LoVo (cell line): ENCODE measurements around the gene ARHGDIA.

Experiments used
- DNase-seq: peaks from one replicate; pipeline ENCODE4 v3.0.0-alpha.2; 2016; ENCODE audit warnings: low spot score

ARHGDIA gene

DNA sequence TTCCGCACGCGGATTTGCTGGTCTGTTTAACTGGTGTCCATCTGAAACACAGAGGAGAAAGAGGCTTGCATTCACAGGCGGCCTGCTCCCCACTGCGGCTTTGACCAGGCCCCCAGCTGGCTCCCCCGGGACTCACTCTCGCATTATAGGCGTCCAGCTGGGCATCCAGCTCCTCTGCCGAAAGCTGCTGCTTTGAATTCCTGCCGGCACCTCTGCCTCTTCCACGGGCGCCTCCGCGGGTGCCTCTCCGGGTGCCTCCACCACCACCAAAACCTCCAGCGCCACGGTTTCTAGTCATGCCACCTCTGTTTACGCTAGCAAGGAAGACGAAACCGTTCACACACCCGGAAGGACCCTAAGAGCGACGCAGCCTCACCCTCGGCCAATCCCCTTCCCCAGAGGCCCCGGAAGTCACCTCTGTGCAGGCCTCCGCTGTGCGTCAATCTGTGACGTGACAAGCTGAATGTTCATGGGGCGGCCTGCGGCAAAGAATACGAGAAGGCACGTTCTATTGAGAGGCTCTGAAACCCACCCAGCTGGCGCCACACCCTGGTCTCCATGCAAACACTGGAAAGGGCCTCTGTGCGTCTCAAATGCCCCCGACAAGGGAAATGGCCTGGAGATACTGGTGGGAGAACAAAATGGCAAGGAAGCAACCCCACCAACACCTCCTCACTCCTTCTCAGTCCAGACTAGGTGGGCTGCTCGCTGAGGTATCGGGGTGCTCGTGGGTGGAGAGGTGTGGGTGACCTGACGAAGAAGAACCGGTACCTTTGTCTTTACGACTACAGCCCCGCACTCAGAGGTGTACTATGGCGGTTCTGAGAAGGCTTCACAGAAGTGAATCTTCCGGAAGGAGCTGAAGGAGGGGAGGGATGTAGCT lies 17.2 kb upstream of the ARHGDIA start:
- DNase-seq = no peak

GRCh38 chr17:81885869-81886548 lies 14.9 kb upstream of the ARHGDIA start:
- no peak for DNase-seq

- DNase-seq = no peak
Observed at GRCh38 chr17:81885454-81885853, 14.3 kb upstream of the ARHGDIA start.

- DNase-seq = no peak
Observed at GRCh38 chr17:81884968-81885367, 13.8 kb upstream of the ARHGDIA start.

DNA sequence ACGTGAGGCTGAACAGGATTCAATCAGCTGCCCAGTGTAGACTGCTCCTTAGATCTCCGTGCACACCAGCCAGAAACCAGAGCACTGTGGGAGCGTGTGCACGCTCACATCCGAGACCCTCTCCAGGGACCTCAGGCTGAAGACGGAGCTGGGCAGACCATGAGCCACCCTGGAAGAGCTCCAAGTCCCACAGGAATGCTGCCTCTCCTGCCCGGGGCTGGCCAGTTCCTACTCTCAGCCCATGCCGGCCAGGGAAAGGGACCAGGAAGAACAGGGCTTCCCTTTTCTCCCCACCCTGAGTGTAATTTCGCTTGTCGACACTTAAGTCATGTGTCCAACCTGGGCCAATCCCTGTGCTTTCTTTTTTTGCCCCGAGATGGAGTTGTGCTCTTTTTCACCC lies 13.4 kb upstream of the ARHGDIA start:
- DNase-seq = no peak

- DNase-seq = no peak
Observed at GRCh38 chr17:81879121-81879520, 8.0 kb upstream of the ARHGDIA start.

DNA sequence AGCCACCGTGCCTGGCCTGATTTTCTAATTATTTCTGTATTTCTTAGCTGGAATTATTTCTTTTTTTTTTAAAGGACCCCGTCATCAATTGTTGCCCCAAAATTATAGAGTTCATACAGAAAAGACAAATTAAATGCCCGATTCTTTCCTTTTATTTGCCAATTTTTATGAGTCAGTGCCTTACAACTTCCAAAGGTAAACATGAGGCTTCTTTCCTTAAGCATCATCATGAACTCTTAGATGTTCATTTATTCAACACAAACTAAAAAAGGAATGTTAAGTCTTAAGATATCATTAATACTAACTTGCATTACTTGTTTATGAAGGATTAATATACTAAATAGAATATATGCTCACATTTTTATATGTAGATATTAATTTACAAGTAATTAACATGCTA lies 7.2 kb upstream of the ARHGDIA start:
- DNase-seq = no peak

DNA sequence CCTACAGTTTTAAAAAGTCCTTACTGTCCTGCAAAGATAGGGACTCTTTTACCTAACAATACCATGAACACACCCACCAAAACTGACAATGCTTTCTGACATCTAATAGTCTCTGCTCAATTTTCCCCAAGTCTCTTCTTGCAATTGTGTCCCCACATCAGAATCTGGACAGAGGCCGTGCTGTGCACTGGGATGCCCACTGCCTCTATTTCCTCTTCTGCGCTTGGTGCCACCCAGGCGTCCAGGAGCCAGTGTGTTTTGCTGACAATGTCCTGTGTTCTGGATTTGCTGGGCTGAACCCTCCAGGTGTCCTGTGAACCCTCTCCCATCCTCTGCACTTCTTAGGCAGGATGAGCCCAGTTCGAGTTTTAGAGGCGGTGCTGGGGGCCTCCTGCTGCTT lies 6.4 kb upstream of the ARHGDIA start:
- no peak for DNase-seq

DNA sequence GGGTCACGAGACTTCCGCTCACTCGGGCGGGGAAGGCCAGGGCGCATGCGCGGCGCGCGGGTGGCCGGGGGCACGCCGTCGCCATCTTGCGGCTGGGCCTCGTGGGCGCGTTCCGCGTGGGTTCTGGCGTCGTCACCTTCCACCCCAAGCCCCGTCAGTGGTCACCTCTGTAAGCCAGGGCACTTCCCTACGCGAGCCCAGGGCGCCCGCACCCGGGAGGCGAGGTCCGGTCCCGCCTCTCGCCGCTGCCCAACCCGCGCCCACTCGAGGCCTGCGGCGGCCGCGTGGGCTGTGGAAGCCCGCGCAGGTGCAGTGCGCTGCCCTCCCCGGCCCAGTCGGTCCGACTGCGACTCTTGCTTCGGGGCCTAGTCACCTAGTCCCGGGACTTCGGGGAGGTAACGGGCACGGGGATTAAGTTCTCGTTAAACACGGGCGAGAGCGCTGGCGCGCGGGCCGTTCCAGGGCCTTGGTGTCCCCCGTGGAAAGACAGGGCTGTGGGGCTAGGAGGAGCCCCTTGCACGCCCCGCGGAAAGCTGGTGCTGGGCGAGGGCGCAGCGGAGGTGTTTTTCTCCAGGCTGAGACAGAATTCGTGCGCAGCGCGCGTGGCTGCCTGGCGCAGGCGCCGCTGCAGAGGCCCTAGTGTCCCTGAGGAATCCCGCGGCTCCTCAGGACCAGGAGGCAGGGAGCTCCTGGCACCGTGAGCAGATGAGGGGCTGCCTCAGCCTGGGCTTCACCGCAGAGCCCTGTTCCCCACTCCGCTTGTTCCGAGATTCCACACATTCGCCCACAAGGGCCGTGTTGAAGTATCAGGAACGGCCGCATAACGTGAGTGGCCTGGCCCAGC lies 472 bp upstream of the ARHGDIA start:
- DNase-seq = peak; percentile 92

GRCh38 chr17:81870131-81870980 lies 781 bp downstream of the ARHGDIA start:
- no peak for DNase-seq

DNA sequence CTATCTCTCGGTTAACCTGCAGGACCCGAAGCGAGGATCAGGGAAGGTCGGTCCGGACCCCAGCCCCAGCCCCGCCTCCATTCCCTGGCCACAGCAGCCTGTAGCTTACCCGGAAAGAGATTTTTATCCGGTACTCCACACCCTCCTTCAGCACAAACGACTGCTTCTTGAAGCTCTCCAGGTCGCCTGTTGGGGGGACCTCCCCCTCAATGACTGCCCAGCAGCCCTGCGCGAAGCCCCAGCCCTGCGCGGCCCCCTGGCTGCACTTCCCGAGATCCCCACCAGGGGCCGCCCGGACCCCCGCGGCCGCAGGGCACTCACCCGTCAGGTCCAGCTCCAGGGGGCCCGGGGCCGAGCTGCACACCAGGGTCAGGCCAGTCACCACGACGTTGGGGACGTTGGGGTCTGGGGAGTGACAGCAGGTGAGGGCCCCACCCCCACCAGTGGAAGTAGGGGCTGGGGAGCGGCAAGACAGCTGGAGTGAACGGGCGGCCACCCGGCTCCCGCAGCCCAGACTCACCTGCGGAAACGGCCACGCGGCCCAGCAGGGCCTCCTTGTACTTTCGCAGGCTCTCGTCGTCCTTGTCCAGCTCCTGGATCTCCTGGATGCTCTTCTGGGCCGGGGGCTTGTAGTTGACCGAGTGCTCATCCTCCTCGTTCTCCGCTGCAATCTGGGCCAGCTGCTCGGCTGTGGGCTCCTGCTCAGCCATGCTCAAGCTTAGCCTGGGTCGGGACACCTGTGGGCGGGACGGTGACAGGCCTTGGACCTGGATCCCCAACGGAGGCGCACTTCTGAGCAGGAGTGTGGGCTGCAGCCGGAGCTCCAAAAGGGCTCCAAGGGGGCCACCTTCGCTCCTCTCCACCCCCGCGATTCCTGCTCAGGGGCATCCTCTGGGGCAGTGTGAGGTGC lies 1.7 kb downstream of the ARHGDIA start:
- DNase-seq = no peak

DNA sequence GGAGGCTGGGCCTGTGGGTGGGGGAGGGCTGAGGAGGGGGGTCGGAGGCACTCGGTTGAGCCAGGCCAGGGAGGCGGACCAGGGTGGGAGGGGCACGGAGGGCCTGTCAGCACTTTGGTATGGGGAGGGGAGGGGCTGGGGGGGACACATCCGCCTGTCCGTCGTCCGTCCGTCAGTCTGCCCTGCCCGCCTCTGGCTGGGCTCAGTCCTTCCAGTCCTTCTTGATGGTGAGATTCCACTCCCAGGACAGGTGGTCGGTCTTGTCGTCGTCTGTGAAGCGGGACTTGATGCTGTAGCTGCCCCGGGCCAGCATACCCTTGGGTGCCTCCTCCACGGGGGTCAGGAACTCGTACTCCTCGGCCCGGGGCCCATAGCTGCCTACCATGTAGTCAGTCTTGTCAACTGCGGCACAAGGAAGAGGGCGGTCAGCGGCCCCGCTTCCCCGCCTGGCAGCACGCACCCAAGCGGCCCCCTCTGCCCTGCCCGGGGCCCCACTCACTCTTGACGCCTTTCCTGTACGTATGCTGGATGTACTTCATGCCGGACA lies 2.4 kb downstream of the ARHGDIA start:
- no peak for DNase-seq

DNA sequence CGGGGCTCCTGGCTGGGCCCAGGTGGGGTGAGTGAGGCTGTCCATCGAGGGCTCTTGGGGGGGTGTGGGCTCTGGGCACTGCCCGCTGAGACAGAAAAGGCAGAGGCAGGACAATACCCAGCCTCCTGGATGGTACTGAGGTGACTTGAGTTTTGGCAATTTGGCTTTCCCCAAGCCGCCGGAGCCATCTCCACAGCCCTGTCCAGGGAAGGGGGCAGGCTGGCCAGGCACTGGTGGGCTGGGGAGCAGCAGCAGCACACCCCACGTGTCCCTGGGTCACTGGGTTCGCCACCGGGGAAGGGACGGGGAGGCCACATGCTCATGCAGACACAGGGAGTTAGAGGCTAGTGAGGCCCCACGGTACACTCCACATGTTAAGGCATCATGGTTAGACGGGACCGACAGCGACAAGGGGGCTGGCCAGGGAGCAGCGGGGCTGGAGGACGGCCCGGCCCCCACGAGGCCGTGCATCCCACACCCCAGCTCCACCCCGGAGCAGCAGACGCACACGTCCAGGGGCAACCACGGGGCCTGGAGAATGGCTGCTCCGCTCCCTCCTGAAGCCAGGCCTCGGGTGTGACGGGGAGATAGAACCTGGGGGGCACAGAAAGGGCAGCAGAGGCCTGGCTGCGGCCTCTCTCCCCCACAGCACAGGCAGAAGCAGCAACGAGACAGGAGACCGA lies 3.0 kb downstream of the ARHGDIA start:
- no peak for DNase-seq

- DNase-seq = no peak
Observed at GRCh38 chr17:81867170-81867990, 3.8 kb downstream of the ARHGDIA start.

DNA sequence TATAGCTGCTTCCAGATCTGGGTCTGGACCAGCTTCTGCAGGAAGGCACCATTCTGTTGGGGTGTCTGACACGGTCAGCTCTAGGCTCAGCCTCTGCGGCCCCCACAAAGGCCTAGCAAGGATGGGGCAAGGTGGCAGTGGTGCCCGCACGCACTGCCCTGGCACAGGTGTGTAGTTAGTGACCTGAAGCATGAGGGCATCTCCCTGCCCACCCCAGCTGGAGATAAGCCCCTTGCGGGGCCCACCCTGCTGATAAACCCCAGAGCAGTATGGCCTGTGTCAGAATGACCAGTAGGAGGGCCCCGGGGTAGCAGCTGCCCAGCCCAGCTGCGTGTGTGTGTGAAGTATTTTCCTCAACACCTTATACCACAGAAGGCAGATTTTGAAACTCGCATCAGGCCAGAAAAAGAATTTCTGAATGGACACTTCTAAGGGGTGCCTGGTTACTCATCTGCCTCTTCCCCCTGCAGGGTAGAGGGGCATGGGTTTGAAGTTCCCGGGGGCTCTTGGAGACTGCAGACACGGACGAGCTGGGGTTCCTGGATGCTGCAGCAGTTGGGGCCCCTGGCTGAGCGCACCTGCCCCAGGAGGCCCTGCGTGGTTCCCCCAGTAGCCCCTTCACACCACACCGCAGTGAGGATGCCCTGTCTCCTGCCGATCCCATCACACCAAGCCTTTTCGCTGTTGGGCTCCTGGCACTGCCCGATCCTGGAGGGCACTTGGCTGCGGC lies 4.5 kb downstream of the ARHGDIA start:
- DNase-seq = no peak

DNA sequence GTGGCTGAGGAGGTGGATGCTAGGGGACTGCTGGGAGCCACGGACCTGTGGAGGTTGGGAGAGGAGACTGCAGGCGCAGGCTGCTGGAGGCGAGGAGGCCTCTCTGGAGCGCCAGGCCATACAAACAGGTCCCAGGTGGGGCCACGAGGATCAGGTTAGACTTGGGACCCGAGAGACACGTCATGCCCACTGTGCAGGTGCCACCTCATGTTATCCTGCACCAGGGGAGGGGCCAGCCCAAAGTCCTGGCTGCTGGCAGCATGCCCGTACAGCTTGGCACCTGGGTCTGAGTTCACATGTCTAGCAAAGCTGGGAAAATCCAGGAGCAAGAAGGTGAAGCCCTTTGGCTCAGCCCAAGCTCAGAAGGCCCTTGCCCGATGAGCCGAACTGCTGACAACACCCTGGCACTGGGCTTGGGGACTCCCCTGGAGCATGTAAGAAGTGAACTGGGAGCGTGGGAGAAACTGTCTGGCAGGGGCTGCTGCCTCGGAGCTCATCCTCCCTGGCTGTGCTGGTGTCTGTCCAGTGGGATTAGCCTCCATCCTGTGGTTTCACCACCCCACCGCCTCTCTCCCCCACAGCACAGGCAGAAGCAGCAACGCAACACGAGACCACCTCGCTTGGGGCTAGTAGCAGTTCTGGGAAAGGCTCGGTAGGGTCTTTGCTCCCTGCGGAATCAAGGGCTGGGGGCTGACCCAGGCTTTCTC lies 5.3 kb downstream of the ARHGDIA start:
- DNase-seq = no peak

DNA sequence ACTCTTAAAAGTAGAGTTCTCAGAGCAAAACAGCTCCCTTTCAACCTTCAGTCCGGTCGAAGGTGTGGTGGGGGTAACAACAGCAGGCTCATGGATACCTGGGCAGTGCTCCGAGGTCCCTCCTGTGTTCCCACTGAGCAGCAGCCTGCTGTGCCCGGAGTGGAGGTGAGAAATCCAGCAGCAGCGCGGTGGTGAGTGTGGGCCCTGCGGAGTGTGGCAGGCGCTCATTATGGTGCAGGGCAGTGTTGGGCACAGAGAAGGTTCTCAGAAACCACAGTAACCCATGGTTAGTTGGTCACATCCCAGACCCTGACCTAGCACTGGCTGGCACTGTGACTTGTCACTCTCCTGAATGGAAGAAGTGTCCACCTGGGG lies 5.8 kb downstream of the ARHGDIA start:
- DNase-seq = no peak
